Glutamatergic neuron (in vitro differentiated cells): ENCODE results near the gene SLC25A26. TPM values are rescaled to one million over a fixed set of nuclear protein-coding genes. Genes with fewer than 3 reads are reported as not detected.
A peak's percentile ranks its signal among the peaks of the same experiment; 100 is the strongest.

Experiments
- DNase-seq: peaks from one replicate; pipeline ENCODE4 v3.0.0; 2022
- H3K27ac Mint-ChIP-seq: one replicate; pipeline ENCODE4 v1.8.0; 2020; ENCODE audit warnings: mild to moderate bottlenecking, mixed read lengths, inconsistent platforms; ENCODE audit not compliant: unreplicated experiment
- H3K27me3 Mint-ChIP-seq: one replicate; pipeline ENCODE4 v1.8.0; 2020; ENCODE audit warnings: mild to moderate bottlenecking, moderate library complexity, mixed read lengths, inconsistent platforms; ENCODE audit not compliant: unreplicated experiment
- H3K36me3 Mint-ChIP-seq: one replicate; pipeline ENCODE4 v1.8.0; 2020; ENCODE audit warnings: mild to moderate bottlenecking, mixed read lengths, inconsistent platforms; ENCODE audit not compliant: unreplicated experiment
- H3K4me1 Mint-ChIP-seq: one replicate; pipeline ENCODE4 v1.8.0; 2020; ENCODE audit warnings: mild to moderate bottlenecking, low read depth, mixed read lengths, inconsistent platforms; ENCODE audit not compliant: unreplicated experiment
- H3K4me3 Mint-ChIP-seq: one replicate; pipeline ENCODE4 v1.8.0; 2020; ENCODE audit warnings: mild to moderate bottlenecking, mixed read lengths, inconsistent platforms; ENCODE audit not compliant: unreplicated experiment
- H3K9me3 Mint-ChIP-seq: one replicate; pipeline ENCODE4 v1.8.0; 2020; ENCODE audit warnings: mild to moderate bottlenecking, moderate library complexity, mixed read lengths, inconsistent platforms; ENCODE audit not compliant: unreplicated experiment
- CTCF ChIP-seq: fragments of 200-600 bp; sonication (generic); IDR thresholded peaks from one replicate; pipeline ENCODE4 v1.5.0; 2021; ENCODE audit not compliant: partially characterized antibody, unreplicated experiment
- total RNA-seq: library from RNA; stranded (reverse); fragmentation: NEBNext Ultra II Directional; extraction: Animal tissue kit (Norgen Biotek cat#: 25700); gene quantifications from one replicate; pipeline ENCODE4 v1.2.1, GENCODE V29; 2021; ENCODE audit not compliant: unreplicated experiment

Gene SLC25A26
- total RNA-seq, 1 donor from 2014 or later: 12.7 TPM

GRCh38 chr3:66241466-66241865 lies 20.7 kb downstream of the SLC25A26 start:
- DNase-seq: no peak
- Mint-ChIP-seq H3K4me1 (peaks cover 2% of the 10 kb centered on the region), H3K4me3 (no peak overlapping the region), H3K9me3 (no peaks in the 10 kb centered on the region), H3K36me3 (peaks cover 5% of the 10 kb centered on the region), H3K27ac (no peak overlapping the region), H3K27me3 (no peaks in the 10 kb centered on the region)
- no peak for TF ChIP-seq CTCF

- Mint-ChIP-seq H3K9me3 (no peaks in the 10 kb centered on the region), H3K27ac (no peak overlapping the region), H3K36me3 (peaks cover 5% of the 10 kb centered on the region), H3K4me3 (no peak overlapping the region), H3K27me3 (no peaks in the 10 kb centered on the region), H3K4me1 (no peaks in the 10 kb centered on the region)
- DNase-seq: no peak
- TF ChIP-seq CTCF: no peak
Measured at GRCh38 chr3:66242788-66243464, 22.1 kb downstream of the SLC25A26 start.

GRCh38 chr3:66248641-66249040 lies 27.8 kb downstream of the SLC25A26 start:
- Mint-ChIP-seq H3K9me3 (no peaks in the 10 kb centered on the region), H3K4me3 (no peak overlapping the region), H3K27ac (no peak overlapping the region), H3K36me3 (no peaks in the 10 kb centered on the region), H3K4me1 (peaks cover 7% of the 10 kb centered on the region), H3K27me3 (no peaks in the 10 kb centered on the region)
- no peak for TF ChIP-seq CTCF
- DNase-seq: no peak

GRCh38 chr3:66253790-66254620 lies 33.2 kb downstream of the SLC25A26 start:
- Mint-ChIP-seq H3K4me3 (no peak overlapping the region), H3K27ac (no peak overlapping the region), H3K9me3 (no peaks in the 10 kb centered on the region), H3K4me1 (peaks cover 7% of the 10 kb centered on the region), H3K27me3 (no peaks in the 10 kb centered on the region), H3K36me3 (no peaks in the 10 kb centered on the region)
- DNase-seq: no peak
- TF ChIP-seq CTCF: peak; percentile 92

- TF ChIP-seq CTCF: no peak
- peaks cover 7% of the 10 kb centered on the region for H3K4me1 Mint-ChIP-seq
- H3K9me3 Mint-ChIP-seq: no peaks in the 10 kb centered on the region
- H3K27me3 Mint-ChIP-seq: no peaks in the 10 kb centered on the region
- H3K4me3 Mint-ChIP-seq: no peak overlapping the region
- no peaks in the 10 kb centered on the region for H3K36me3 Mint-ChIP-seq
- no peak overlapping the region for H3K27ac Mint-ChIP-seq
- DNase-seq: no peak
Measured at GRCh38 chr3:66255865-66256264, 35.1 kb downstream of the SLC25A26 start.
